Left ventricle myocardium inferior (tissue), 1 donor: ENCODE data around the gene DIP2B. TPM values are rescaled to one million over a fixed set of nuclear protein-coding genes. Genes with fewer than 3 reads are reported as not detected.

Experiments
- DNase-seq: peaks from one replicate; pipeline ENCODE4 v3.0.0-alpha.2; 2020
- H3K27ac ChIP-seq: fragments of 200-600 bp; replicated peaks from 2 replicates; pipeline ENCODE4 v1.8.0; 2021
- H3K27me3 ChIP-seq: fragments of 200-600 bp; 2 replicates; pipeline ENCODE4 v1.8.0; 2021; ENCODE audit warnings: low read depth
- H3K36me3 ChIP-seq: fragments of 200-600 bp; 2 replicates; pipeline ENCODE4 v1.8.0; 2021
- H3K4me1 ChIP-seq: fragments of 200-600 bp; 2 replicates; pipeline ENCODE4 v1.8.0; 2021
- H3K4me3 ChIP-seq: fragments of 200-600 bp; 2 replicates; pipeline ENCODE4 v1.8.0; 2021; ENCODE audit warnings: mild to moderate bottlenecking, moderate library complexity
- H3K9me3 ChIP-seq: fragments of 200-600 bp; replicated peaks from 2 replicates; pipeline ENCODE4 v1.8.0; 2021
- intact Hi-C: fragments of 100-400 bp; cut with micrococcal nuclease; formaldehyde crosslinking; loops from one replicate; pipeline ENCODE4 v1.11.0; 2022
- total RNA-seq: library from RNA; stranded (reverse); fragmentation: NEBNext Ultra II Directional; extraction: Animal tissue kit (Norgen Biotek cat#: 25700); gene quantifications from one replicate; pipeline ENCODE4 v1.2.1, GENCODE V29; 2021
- TF ChIP-seq, protein P1 (sequence below): fragments of 200-600 bp; IDR thresholded peaks from 2 replicates; pipeline ENCODE4 v1.8.0; 2021; ENCODE audit warnings: antibody characterized with exemption, mild to moderate bottlenecking, borderline replicate concordance
- donor health status: DM: no; HTN: yes; CAD: no; lungs with severe emphysema.

The DIP2B gene
- total RNA-seq, 1 donor from 2014 or later: 13.2 TPM

DNA sequence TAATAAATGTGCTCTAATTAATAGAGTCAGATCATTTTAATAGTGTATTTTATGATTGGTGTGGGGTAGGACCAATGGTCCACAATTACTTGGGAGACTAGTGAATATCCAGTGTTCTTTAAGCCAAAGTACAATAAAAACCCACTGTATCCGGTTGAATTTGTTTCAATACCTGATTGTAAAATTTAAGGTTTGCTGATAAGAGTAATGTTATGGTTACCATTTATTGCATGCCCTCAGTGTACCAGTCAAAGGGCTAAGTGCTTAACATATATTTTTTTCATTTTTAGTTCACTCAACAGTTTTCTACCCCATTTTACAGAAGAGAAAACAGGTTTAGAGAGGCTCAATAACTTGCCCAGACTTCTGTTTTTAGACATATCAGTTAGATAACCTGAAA is 161.2 kb downstream of the DIP2B start:
- Histone ChIP-seq H3K27me3 (no peaks in the 10 kb centered on the region), H3K4me3 (no peak overlapping the region), H3K4me1 (no peaks in the 10 kb centered on the region), H3K36me3 (peaks cover under 1% of the 10 kb centered on the region), H3K27ac (no peak overlapping the region), H3K9me3 (no peaks in the 10 kb centered on the region)
- no peak for DNase-seq
- TF ChIP-seq, protein P1, sequence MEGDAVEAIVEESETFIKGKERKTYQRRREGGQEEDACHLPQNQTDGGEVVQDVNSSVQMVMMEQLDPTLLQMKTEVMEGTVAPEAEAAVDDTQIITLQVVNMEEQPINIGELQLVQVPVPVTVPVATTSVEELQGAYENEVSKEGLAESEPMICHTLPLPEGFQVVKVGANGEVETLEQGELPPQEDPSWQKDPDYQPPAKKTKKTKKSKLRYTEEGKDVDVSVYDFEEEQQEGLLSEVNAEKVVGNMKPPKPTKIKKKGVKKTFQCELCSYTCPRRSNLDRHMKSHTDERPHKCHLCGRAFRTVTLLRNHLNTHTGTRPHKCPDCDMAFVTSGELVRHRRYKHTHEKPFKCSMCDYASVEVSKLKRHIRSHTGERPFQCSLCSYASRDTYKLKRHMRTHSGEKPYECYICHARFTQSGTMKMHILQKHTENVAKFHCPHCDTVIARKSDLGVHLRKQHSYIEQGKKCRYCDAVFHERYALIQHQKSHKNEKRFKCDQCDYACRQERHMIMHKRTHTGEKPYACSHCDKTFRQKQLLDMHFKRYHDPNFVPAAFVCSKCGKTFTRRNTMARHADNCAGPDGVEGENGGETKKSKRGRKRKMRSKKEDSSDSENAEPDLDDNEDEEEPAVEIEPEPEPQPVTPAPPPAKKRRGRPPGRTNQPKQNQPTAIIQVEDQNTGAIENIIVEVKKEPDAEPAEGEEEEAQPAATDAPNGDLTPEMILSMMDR: no peak
- intact Hi-C loops: loop anchor here (10.0 kb wide), 1 partner anchor 311 kb away; no protein-coding TSS in a partner anchor

DNA sequence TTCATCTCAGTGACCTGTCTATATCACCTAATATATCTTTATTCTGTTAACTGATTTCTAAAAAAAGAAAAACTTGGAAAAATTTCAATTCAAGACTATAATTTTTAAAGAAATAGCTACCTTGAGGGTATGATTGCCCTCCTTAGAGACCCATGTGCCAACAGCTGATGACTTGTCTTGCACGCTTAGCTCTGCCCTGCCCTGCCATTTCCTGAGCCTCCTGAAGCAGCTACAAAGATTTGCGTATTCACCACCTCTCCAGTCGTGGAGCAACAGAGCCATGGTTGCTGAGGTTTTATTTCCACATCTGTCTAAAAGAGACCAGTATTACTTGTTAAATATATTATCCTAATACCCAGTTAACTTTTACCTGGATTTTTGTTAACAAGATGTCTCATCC is 167.4 kb downstream of the DIP2B start:
- TF ChIP-seq, protein P1: no peak
- Histone ChIP-seq H3K4me1 (peaks cover 7% of the 10 kb centered on the region), H3K9me3 (no peaks in the 10 kb centered on the region), H3K27ac (no peak overlapping the region), H3K36me3 (peaks cover 40% of the 10 kb centered on the region), H3K4me3 (no peak overlapping the region), H3K27me3 (no peaks in the 10 kb centered on the region)
- intact Hi-C loops: no loop called here
- DNase-seq: no peak

DNA sequence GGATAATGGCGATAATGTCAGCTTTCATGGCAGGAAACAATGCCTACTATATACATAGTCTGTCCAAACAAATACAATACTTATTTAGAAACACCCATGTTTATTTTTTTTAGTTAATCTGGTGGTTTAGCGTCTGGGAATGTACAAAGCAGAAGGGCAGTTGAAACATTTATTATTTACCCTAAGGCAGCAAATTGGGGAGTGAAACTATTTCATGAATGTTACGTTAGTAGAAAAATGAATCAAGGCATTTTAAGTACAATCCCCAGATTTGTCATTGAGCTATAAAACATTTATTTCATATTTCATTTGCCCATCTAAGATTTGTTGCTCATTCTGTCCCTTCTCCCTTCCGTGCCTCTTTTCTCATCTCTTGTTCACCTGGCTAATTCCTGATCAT is 172.0 kb downstream of the DIP2B start:
- DNase-seq: no peak
- Histone ChIP-seq H3K36me3 (peaks cover 48% of the 10 kb centered on the region), H3K27ac (no peak overlapping the region), H3K27me3 (no peaks in the 10 kb centered on the region), H3K4me1 (peaks cover 16% of the 10 kb centered on the region), H3K9me3 (no peaks in the 10 kb centered on the region), H3K4me3 (no peak overlapping the region)
- intact Hi-C loops: no loop called here
- TF ChIP-seq, protein P1: no peak

DNA sequence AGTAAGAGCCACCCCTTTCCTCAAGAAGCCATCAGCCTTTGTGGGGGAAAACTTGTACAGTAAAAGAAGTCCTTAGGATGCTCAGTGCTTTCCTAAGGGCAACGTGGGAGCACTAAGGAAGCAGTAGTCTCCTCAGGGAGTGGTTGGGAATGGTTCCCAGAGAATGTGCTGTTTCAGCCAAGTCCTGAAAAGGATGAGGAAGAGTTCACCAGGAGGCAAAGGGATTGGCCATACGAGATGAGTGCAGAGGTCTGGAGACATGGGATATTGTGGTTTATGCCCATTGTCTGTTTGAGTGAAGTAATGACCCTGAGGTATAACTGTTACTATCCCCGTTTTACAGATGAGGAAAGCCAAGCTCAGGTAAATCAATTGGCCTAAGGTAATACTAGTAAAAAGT is 173.1 kb downstream of the DIP2B start:
- Histone ChIP-seq H3K4me1 (peaks cover 16% of the 10 kb centered on the region), H3K4me3 (no peak overlapping the region), H3K27ac (no peak overlapping the region), H3K36me3 (peaks cover 52% of the 10 kb centered on the region), H3K27me3 (no peaks in the 10 kb centered on the region), H3K9me3 (no peaks in the 10 kb centered on the region)
- TF ChIP-seq, protein P1: no peak
- intact Hi-C loops: no loop called here
- DNase-seq: no peak

DNA sequence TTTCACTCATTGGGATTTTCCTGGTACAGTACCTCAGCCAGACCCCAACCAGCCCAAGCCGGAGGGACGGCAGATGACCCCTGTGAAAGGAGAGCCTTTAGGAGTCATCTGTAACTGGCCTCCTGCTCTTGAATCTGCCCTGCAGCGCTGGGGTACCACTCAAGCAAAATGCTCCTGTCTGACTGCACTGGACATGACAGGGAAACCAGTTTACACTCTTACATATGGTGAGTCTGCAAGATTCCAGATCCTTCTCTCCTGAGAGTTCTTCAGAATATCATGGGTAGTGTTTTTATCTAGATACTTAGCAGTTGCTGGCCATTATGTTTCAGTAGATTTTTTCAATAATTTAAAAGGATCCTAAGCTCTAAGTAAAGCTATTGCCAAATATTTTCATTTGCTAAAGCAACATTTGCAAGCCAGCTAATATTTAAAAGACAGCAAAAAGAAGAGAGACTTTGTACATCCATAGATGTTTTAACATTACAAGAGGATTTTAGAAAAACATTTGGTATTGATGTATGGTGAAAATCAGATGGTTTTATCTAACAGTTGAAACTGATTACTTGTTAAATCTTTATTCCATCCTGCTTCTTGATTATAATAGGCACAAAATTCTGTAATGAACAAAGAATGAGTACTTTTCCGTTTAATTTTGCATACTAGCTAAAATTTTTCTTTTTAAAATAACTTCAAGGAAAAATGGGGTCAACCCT is 174.0 kb downstream of the DIP2B start:
- no peak for DNase-seq
- Histone ChIP-seq H3K36me3 (peaks cover 61% of the 10 kb centered on the region), H3K27ac (no peak overlapping the region), H3K4me1 (peaks cover 16% of the 10 kb centered on the region), H3K9me3 (no peaks in the 10 kb centered on the region), H3K4me3 (no peak overlapping the region), H3K27me3 (no peaks in the 10 kb centered on the region)
- TF ChIP-seq, protein P1: no peak
- intact Hi-C loops: no loop called here
